Transverse colon (tissue), 4 donors: ENCODE results near the gene NUDT6. TPM values are rescaled to one million over a fixed set of nuclear protein-coding genes. Genes with fewer than 3 reads are reported as not detected.

Experiments used
- DNase-seq: peaks from one replicate; pipeline ENCODE4 v3.0.0-alpha.2; 2019
- H3K27ac ChIP-seq, 4 donors: fragments of 200-600 bp; sonication (generic); 2 replicates each; pipeline ENCODE4 v1.5.1; 2016 to 2018; ENCODE audit warnings: inconsistent platforms in 4 of 4
- H3K27me3 ChIP-seq: fragments of 200-600 bp; sonication (generic); 2 replicates; pipeline ENCODE4 v1.5.1; 2017; ENCODE audit warnings: inconsistent platforms
- H3K36me3 ChIP-seq, 4 donors: fragments of 200-600 bp; sonication (generic); 2 replicates each; pipeline ENCODE4 v1.5.1; 2017 to 2019; ENCODE audit warnings: inconsistent platforms in 4 of 4
- H3K4me1 ChIP-seq, 4 donors: fragments of 200-600 bp; sonication (generic); 2 replicates each; pipeline ENCODE4 v1.5.1; 2017 to 2020; ENCODE audit warnings: inconsistent platforms in 4 of 4
- H3K4me3 ChIP-seq, 4 donors: fragments of 200-600 bp; sonication (generic); 1 replicate in 1 of 4; 2 replicates in 3 of 4; pipeline versions ENCODE4 v1.5.1 to v1.6.1; 2017 to 2019; ENCODE audit warnings: inconsistent platforms in 4 of 4
- H3K9me3 ChIP-seq, 2 donors: fragments of 200-600 bp; sonication (generic); 2 replicates each; pipeline ENCODE4 v1.5.1; 2017 to 2019; ENCODE audit warnings: inconsistent platforms in 2 of 2
- CTCF ChIP-seq, 5 experiments: fragments of 200-600 bp in 3 of 5; fragments of 450-650 bp in 2 of 5; sonication (generic) in 3 of 5; IDR thresholded peaks; 1 replicate in 2 of 5; 2 replicates in 3 of 5; pipeline ENCODE4 v1.5.1; 2016 to 2017; ENCODE audit warnings: antibody characterized with exemption in 5 of 5, inconsistent platforms in 3 of 5, mild to moderate bottlenecking in 2 of 5, moderate library complexity in 1 of 5
- EP300 ChIP-seq: sonication (generic); formaldehyde crosslinking; IDR thresholded peaks from one replicate; pipeline ENCODE4 v1.6.1; 2017; ENCODE audit warnings: antibody characterized with exemption, low read depth
- POLR2A ChIP-seq: fragments of 450-650 bp; IDR thresholded peaks from one replicate; pipeline ENCODE4 v1.6.1; 2016; ENCODE audit warnings: antibody characterized with exemption, mild to moderate bottlenecking, moderate library complexity
- POLR2AphosphoS5 ChIP-seq, 3 donors: sonication (generic); formaldehyde crosslinking; IDR thresholded peaks; one replicate each; pipeline ENCODE4 v1.6.1; 2016; ENCODE audit warnings: antibody characterized with exemption in 3 of 3
- WGBS, 2 donors: methylation state at CpG; one replicate each; pipeline ENCODE4 v1.1.5; 2018; ENCODE audit warnings: low coverage in 1 of 2; 5-methylcytosine and 5-hydroxymethylcytosine counted together
- in situ Hi-C, 4 donors: fragments of 200-750 bp; cut with MboI; loops; one replicate each; pipeline versions ENCODE4 v1.15.0 to v1.15.1; 2017; ENCODE audit warnings: low sequenced_read_pairs in 3 of 4, low pct_ligation_motif_present in 1 of 4, low pct_unique_long_range_greater_than_20kb in 1 of 4
- intact Hi-C: fragments of 100-400 bp; cut with DNase I; formaldehyde crosslinking; loops from one replicate; pipeline ENCODE4 v1.15.1; 2023; ENCODE audit warnings: low total_unique reads
- total RNA-seq, 4 donors: library from RNA; depleted of rRNA; stranded (reverse); fragments of >200 nt; gene quantifications; one replicate each; pipeline ENCODE4 v1.1.0, GENCODE V29; 2016

The NUDT6 gene
- total RNA-seq, 4 donors from 2014 or later, result 2.2 to 13.5 (median 7.3) TPM

- H3K4me1 ChIP-seq, result peaks cover 0 to 10% (median 6%) of the 10 kb centered on the region in 4 donors
- intact Hi-C loops, result no loop called here
- no peak for TF ChIP-seq CTCF (IDR thresholded peaks at IDR 0.05)
- TF ChIP-seq EP300, result no peak
- TF ChIP-seq POLR2A, result no peak
- no peak overlapping the region for H3K27ac ChIP-seq
- H3K9me3 ChIP-seq, result no peaks in the 10 kb centered on the region
- no peaks in the 10 kb centered on the region for H3K36me3 ChIP-seq
- 39 to 69% methylated on average over 1 of the region's 1 CpG for WGBS, 2 donors
- peak; percentile 11 for DNase-seq
- in situ Hi-C loops, result no loop called here
- H3K27me3 ChIP-seq, result no peaks in the 10 kb centered on the region
- H3K4me3 ChIP-seq, result no peak overlapping the region
Measured at GRCh38 chr4:122889726-122890125, 32.7 kb downstream of the NUDT6 start.

GRCh38 chr4:122884499-122884898 lies 37.9 kb downstream of the NUDT6 start:
- Histone ChIP-seq H3K36me3 (no peaks in the 10 kb centered on the region), H3K4me3 (no peak overlapping the region), H3K27me3 (no peaks in the 10 kb centered on the region), H3K27ac (no peak overlapping the region), H3K4me1 (peaks cover 0 to 2% (median 0%) of the 10 kb centered on the region in 4 donors), H3K9me3 (no peaks in the 10 kb centered on the region)
- intact Hi-C loops, result no loop called here
- in situ Hi-C loops, result no loop called here
- no peak for DNase-seq
- WGBS, 2 donors, result 58 to 67% methylated on average over 1 of the region's 1 CpG
- TF ChIP-seq POLR2A (no peak), CTCF (IDR thresholded peaks at IDR 0.05) (no peak), POLR2AphosphoS5 (IDR thresholded peaks at IDR 0.05) (no peak), EP300 (no peak)

GRCh38 chr4:122882857-122883735 lies 39.3 kb downstream of the NUDT6 start:
- H3K36me3 ChIP-seq, result no peaks in the 10 kb centered on the region
- intact Hi-C loops (no loop called here), in situ Hi-C loops (no loop called here)
- H3K27me3 ChIP-seq, result no peaks in the 10 kb centered on the region
- H3K4me3 ChIP-seq, result no peak overlapping the region
- DNase-seq, result no peak
- no peak for TF ChIP-seq EP300
- no peak for TF ChIP-seq POLR2AphosphoS5 (IDR thresholded peaks at IDR 0.05)
- TF ChIP-seq POLR2A, result no peak
- TF ChIP-seq CTCF (IDR thresholded peaks at IDR 0.05), result no peak
- WGBS, 2 donors, result 78 to 84% methylated on average over 3 to 5 of the region's 5 CpGs
- H3K9me3 ChIP-seq, result no peaks in the 10 kb centered on the region
- no peaks in the 10 kb centered on the region for H3K4me1 ChIP-seq
- no peak overlapping the region for H3K27ac ChIP-seq

- no peak for DNase-seq
- intact Hi-C loops (no loop called here), in situ Hi-C loops (no loop called here)
- no peak overlapping the region for H3K27ac ChIP-seq
- H3K36me3 ChIP-seq, result no peaks in the 10 kb centered on the region
- no peaks in the 10 kb centered on the region for H3K4me1 ChIP-seq
- TF ChIP-seq EP300 (no peak), POLR2AphosphoS5 (IDR thresholded peaks at IDR 0.05) (no peak), POLR2A (no peak), CTCF (IDR thresholded peaks at IDR 0.05) (no peak)
- no peak overlapping the region for H3K4me3 ChIP-seq
- no peaks in the 10 kb centered on the region for H3K27me3 ChIP-seq
- H3K9me3 ChIP-seq, result no peaks in the 10 kb centered on the region
Measured at GRCh38 chr4:122879001-122879400, 43.4 kb downstream of the NUDT6 start.
